GM18858 (cell line): ENCODE results near the gene TLK1.

Experiments
- ATAC-seq: cut with Tn5 transposase; IDR thresholded peaks from one replicate; pipeline ENCODE4 v1.9.1; 2021; ENCODE audit not compliant: unreplicated experiment

Gene TLK1

DNA sequence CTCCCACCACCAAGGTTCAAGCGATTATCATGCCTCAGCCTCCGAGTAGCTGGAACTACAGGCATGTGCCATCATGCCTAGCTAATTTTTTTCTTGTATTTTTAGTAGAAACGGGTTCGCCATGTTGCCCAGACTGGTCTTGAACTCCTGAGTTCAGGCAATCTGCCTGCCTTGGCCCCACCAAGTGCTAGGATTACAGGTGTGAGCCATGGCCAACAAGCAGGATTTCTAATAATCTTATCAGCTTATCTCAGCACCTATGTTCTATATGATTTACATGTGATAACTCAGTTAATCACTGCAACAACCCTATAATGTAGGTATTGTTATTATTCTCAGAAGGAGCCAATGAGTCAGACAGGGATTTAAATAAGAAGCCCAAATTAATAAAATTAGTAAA lies 151.3 kb downstream of the TLK1 start:
- ATAC-seq = no peak

DNA sequence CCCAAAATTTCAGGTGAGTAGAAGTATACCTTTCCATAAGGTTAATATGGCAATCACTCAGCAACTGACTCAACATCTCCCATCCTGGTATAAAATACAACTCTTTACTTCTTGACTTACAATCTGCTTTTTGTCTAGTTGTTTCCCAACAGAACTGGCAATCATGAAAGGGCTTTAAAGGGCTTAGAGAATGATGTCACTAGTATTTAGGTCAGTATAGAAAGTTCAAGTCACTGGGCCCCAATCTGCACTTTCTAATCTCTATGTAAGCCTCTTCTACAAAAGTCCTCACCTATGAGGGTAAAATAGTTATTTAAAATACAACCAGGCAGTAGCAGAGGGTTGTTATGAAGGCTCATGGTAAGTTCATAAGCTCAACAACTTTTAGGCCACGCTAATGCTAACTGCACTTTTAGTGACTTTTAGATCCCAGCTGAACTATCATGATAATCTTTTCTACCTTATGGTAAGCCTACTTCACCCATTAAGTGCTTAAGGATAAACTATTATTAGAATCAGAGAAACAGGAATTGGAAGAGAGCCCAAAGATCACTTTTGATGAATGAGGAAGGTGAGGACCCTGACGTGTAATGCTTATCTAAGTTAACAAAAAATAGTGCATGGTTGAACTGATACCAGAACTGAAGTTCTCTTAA lies 152.0 kb downstream of the TLK1 start:
- ATAC-seq = no peak

DNA sequence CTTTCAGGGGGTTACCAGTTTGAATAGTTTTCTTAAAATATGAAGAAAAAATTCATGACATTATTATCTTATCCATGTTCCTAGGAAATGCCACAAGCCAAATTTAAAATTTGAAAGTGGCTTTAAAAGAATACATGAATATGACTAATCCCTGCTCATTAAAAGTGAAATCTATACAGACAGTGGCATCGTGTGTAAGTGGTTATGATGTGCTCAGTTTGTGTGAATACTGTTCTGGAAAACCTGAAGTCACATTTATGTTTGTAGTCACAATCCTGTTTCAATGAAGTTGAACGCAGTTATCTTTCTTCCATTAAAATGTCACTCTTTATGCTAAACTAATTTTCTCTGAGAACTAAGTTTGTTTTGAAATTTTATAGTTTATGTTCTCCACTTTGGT lies 155.9 kb downstream of the TLK1 start:
- ATAC-seq = no peak

DNA sequence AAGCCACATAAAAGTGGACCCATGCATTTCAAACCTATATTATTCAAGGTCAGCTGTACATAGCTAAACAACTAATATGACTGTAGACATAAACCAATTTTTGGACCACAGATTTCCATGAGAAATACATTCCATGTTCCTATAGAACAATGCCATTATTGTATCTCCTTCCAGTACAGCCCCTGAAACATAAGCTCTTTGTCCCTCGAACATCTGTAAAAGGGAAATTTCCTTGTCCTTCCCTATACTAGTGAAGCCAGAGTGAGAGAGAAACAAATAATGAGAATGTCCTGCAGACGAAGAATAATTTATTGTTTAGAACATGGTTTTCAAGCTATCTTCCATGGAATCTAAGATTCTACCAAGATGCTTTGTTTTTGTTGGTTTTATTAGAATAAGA lies 156.3 kb downstream of the TLK1 start:
- no peak for ATAC-seq

DNA sequence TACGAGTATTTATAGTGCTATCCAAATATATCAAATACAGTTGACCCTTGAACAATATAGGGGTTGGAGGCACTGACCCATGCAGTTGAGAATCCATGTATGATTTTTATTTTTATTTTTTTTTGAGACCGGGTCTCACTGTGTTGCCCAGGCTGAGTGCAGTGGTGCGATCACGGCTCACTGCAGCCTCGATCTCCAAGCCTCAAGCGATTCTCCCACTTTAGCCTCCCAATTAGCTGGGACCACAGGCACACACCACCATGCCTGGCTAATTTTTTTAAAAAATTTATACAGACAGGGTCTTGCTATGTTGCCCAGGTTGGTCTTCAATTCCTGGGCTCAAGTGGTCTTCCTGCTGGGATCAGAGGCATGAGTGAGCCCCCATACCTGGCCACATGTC lies 161.0 kb downstream of the TLK1 start:
- no peak for ATAC-seq

DNA sequence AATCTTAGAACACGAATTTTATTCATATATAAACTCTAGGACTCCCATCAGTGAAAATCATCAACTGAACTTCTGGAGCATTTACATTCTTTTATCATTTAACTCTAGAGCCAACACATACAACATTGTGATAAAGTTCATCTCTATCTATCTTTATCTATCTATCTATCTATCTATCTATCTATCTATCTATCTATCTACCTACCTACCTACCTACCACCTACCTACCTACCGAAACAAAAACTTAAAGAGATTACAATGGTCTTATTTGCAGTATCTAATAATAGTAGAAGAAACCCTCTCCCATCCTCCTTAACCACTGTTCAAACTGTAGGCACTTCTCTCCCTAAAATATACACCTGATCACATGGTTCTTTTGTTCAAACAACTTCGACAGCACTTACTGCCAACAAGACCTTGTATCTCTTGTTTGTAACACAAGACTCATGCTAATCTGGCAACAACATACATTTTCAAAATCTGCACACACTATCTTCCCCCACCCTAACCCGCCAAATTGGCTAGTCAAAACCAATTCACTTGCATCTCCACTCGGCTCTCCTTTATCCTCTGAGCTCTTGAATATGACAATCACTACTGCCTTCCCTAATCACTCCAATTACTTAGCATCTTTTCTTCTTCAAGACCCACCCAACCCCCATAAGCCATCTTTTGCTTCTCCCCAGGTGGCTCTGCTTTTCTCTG lies 162.6 kb downstream of the TLK1 start:
- no peak for ATAC-seq

DNA sequence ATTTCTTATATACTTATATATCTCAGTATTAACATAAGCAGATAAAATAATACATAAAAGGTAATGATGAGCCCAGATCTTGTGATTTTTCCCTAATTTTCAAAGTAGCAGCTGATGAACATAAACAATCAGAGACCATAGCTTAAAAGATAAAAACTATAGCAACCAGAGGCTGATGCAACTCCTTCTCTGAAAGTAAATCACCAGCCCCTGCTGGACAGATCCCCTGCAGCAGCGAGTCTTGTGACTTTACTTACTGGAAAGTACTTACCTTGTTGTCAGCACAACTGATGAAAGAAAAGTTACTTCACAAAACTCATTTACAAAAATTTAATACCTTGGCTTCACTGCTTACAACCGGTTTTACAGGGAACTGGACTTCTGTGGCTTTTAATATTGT lies 164.4 kb downstream of the TLK1 start:
- ATAC-seq = no peak

DNA sequence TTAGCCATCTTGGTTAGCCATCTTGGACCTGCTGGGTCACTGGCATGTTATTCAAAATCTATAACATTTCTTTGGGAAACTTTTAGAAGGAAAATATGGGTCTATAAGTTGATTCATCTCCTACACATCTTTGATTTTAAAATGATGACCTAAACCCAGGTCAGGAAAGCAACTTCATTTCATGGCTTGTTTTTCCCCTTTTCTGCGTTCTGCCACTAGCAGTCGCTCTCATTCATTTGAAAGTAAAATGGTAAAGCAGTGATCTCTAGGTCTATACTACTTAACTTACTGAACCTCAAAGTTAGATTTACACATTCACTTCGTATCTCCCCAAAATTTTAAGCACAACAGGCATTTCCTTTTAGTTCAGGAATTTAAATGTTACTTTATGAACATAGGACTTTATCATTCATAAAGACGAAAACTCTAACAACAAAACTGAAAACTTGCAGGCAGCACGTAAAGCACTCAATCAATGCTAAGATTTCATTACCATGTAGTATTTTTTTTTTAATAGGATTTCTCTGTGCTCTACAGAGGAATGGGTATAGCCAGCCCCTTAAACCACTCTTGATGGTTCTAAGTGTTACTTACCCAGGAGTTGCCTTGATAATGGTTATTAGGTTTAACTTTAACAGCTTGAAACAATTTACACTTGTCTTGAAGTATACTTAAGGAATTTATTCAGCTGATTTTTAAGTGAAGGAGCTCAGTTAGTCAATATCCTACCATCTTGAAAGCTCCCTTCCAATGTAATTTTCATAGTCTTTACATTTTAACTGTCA lies 169.1 kb downstream of the TLK1 start:
- ATAC-seq = no peak

DNA sequence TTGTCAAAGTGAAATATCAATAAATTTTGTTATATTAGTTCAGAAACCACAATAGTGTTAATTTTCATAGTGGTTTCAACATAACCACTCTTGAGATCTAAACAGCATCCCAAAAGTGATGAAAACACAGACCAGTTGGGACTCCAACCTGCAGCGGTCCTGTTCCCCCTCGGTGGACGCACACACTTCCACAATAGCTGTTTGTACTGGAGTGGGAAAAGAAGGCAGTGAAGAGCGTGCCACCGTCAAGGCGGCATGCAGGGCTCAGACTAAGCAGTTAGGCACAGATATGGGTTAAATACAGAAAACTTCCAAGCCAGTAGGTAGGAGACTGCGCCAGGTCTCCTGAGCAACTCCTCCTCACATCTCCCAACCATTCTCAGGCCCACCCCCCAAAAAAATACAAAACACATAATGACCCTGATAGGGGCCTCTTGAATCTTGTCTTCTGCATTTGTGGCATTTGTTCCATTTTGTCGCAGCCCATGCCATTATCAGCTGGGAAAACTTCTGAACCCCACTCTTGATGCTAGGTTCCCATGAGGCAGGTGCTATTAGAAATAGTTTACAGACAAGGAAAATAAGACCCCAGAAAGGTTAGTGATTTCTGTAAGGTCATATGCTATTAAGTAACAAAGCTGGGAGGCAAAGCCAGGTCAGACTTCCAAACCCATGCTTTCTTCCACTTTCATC lies 174.0 kb downstream of the TLK1 start:
- ATAC-seq = no peak

DNA sequence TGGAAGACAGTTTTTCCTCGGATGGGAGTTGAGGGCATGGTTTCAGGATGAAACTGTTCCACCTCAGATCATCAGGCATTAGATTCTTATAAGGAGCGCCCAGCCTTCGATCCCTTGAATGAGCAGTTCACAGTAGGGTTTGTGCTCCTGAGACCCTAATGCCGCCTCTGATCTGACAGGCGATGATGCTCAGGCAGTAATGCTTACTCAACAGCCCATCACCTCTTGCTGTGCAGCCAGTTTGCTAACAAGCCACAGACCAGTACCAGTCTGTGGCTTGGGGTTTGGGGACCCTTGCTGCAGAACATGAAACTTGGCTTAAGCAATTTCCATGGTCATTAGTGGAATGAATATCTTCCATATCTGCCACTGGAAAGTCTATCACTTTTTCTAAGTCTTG lies 175.3 kb downstream of the TLK1 start:
- ATAC-seq = no peak

DNA sequence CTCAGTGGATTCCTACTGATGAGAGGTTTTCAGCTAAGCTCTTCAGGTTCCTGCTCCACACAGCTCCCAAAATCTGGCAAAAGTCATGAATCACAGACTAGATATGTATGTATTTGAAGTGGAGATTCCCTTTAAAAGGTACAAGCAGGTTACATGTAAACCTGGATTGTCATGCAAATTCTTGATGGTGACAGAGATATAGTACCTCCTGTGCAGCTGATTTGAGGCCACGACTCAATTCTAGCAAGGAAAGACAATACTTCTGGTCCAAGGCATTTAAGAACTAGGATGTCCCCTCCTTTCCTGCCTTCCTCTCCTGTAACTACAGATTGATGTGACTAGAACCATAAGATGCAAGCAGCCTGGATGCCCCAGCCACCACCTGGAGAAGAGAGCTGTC lies 176.6 kb downstream of the TLK1 start:
- no peak for ATAC-seq

DNA sequence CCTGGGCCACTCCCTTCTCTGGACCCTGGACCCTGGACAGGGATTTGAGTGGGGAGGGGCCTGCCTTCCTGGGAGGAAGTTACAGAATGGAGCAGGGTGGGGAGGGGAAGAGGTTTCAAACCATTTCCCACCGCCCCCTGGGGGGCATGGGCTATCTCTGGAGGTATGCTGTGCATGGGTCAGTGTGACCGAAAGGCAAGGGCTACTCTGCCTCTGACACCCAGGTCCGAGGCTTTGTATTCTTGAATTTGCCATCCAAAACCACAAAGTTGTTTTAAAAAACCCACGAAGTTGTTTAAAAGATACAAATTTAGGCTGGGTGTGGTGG lies 184.8 kb downstream of the TLK1 start:
- no peak for ATAC-seq

DNA sequence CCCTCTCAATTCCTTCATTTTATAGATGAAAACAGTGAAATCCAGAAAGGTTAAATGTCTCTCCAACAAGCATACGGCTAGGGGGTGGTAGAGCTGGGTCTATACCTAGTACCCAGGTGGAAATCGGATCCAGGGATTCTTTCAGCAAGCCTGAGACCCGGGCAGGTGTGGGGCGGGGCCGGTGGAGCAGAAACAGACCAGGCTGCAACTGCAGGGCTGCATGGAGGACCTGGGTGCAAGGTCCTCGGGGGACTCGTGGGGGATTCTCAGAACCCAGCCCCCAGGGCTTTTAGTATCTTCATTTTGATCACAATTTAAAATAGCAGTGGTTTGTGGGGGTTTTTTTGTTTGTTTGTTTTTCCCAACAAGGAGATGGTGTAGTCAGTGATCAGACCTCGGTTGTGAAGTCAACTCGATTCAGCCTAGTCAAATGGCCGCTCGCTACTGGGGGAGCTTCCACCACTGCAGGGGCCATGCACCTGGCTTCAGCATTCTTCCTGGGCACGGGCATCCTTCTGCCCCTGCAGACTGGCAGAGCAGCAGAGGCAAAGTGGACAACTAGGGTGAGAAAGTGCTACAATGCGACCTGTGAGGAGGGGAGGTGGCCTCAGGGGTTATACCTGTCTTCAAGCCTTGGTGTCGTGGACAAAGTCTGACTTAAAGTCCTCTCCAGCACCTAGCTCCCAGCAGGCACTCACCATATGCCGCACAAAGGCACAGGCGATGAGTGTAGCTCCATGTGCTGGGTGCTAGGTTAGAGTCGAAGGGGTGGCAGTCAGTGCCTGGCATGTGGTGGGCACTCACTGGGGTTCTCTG lies 185.4 kb downstream of the TLK1 start:
- ATAC-seq = no peak

DNA sequence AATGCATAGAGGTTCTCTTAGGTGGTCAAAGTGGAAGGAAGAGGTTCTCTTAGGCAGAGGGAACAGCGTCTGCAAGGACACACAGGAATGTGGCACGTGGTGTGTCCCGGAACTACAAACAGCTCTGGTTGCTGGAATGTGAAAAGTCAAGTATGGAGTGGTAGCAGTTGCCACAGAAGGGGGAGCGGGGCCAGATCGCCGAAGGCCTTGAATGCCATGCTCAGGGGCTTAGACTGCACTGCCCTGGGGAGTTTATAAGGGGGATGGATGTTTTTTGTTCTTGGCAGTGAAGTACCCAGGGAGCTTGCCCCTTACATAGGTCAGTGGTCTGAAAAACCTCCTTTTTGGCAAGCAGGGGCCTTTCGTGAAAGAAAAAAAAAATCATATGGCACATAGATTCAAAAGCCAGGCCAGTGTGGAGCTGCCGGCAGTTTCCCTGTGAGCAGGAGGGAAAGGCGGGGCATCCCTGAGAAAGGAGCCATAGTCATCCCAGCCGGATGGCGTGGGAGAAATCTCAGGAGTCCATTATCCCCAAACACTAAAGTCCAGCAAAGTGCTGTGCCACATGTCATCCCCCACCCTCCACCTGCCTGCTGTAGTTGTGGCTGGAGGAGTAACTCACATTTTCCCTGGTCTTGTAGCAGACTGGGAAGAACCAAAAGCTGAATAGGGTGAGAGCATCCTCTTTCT lies 186.2 kb downstream of the TLK1 start:
- ATAC-seq = no peak

DNA sequence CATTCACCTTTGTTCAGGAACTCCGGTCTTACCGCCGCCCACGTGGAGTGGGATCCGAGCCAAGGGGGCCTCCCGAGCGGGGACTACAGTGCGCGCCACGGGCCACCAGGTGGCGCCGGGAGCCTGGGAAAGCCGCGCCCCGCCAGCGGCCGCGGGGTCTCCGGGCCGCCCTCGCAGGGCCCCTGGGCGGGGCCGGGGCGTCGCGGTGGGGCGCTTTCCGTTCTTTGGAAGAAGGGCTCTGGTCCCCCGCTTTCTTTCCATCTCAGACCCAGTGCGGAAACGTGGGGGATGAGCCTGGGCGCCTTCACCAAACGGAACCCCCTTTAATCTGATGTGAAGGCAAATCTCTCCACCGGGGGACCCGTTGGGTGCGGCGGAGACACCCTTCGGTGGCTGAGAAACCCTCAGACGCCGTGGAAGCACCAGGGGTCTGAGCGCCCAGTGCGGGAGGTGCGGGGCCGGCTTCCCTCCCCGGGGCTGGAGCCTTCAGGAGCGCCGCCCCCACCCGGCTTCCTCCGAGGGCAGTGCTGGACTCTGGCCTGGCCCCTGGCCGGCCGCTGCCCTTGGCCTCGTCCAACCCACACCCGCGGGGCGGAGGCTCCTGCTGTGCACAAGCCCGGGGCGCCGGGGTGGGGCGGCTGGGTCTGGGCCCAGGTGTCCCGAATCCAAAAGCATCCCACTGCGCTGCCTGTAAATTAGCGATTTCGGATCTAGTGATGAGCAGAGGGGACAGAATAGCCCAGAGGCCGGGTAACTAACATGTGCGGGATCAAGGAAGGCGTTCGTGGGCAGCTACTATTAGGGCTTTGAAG lies 187.0 kb downstream of the TLK1 start:
- peak; percentile 77 for ATAC-seq

DNA sequence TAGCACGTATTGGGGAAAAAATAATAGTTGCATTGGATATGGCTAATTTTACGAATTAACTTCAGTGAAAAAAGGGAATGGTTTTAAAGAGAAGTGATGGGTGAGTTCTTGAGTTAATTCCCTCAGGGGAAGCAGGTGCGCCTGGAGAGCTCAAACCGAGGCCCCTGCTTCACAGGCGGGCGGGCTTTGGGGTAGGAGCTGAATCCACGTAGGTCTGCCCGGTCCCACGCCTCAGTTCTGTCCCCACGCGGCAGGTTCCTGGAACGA lies 187.5 kb downstream of the TLK1 start:
- no peak for ATAC-seq

DNA sequence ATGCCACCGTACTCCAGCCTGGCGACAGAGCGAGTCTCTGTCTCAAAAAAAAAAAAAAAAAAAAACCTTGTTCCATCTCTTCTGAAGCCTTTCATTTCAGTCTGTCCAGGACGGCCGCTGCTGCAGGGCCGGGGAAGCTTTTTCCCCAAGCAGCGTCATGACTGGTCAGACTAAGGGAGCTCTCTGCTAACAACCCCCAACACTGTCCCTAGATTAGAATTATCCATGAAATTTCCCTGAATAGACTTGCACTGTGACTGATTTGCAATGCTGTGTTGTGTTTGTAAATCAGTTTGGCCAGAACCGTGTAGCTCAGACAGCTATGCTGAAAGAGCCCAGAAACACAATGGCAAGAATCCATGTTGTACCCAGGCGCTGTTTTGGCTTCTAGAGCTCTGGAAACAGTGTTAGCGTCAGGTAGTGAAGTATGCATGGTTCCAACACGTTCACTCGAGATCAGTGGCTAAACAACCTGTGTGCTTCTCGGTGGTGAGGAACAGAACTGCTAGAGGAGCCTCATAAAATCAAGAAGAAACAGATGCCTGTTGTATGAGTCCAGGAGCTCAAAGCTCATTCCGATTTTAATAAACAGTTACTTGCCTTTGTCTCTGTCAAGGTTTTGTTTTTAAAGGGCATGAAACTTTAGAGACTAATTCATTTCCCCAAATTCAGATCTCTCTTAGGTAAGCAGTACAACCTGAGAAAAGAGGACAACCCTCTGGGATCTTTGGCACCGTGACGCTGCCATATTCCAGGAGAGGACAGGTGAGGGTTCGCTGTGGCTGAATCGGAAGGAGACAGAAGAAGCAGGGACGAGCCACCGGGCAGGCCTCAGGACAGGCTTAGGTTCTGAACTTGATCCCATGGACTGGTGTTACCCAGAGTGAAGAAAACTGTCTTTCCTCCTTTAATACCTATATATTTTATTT lies 188.1 kb downstream of the TLK1 start:
- no peak for ATAC-seq

DNA sequence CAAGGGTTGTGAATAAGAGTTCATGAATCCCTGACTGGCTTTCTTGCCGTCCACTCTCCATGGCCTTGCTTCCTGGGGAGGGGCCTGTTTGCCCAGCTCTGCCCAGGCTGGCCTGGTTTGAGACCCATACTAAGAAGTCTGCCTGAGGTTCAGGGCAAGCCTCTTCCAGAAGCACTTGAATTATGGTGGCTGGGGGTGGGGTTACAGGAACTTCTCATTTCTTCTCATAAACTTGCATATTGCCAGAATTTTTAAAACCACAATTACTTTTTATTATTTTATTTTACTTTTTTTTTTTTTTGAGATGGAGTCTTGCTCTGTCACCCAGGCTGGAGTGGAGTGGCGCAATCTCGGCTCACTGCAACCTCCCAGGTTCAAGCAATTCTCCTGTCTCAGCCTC lies 189.6 kb downstream of the TLK1 start:
- no peak for ATAC-seq
